HG03135 (cell line): ENCODE measurements around the gene SETD2.

Experiments
- ATAC-seq: cut with Tn5 transposase; IDR thresholded peaks from one replicate; pipeline ENCODE4 v1.9.1; 2021; ENCODE audit warnings: mild to moderate bottlenecking, moderate library complexity; ENCODE audit not compliant: unreplicated experiment

Gene SETD2

DNA sequence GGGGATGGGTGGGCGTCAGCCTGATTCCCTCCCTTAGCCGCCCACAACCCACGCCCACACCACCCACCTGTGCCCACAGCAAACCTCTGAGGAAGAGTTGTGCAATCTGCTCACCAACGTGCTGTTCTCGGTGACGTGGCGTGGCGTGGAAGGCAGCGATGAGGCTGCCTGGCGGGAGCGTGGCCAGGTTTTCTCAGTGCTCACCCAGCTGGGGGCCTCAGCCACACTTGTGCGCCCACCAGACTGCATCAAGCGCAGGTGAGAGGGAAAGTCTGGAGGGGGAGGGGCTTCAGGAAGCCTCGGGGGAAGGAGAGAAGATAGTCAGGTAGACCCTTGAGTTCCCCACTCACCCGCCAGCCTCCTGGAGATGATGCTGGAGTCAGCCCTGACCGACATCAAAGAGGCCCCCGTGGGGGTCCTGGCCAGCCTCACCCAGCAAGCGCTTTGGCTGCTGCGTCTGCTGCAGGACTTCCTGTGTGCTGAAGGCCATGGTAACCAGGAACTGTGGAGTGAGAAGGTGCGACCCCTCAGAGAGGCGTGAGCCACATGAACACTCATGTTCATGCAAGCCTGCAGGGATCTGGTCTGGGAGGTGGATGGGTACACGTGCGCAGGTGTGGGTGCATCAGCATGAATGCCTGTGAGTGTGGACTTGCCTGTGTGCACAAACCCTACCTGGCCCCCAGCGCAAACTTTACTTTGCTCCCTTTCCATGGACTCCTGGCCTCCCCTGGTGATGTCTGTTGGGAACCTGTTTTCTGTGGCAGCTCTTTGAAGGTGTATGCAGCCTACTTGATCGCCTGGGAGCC is 162.8 kb downstream of the SETD2 start:
- ATAC-seq: no peak

DNA sequence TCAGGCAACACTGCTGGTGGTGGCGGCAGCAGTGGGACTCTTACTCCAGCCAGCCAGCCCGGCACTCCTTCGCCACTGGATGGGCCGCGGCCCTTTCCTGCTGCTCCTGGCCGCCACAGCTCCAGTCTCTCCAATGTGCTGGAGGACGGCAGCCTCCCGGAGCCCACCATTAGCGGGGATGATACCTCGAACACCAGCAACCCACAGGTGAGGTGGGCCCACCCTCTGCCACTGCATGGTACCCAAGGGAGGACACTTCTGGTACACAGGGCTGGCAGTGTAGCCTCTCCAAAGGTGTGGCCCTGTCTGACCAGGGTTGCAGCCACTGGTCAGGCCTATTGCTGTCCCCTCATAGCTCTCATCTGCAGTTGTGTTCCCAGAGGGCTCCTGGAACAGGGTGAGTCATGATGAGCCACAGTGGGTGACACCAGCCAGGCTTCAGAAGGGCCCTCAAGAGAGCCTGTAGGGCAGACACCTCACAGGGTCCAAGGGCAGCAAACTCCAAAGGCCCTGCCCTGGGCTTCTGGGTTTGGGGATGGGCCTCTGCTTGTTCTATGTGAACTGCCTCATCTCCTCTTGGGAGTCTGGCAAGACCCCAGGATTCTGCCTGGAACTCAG is 163.6 kb downstream of the SETD2 start:
- no peak for ATAC-seq

DNA sequence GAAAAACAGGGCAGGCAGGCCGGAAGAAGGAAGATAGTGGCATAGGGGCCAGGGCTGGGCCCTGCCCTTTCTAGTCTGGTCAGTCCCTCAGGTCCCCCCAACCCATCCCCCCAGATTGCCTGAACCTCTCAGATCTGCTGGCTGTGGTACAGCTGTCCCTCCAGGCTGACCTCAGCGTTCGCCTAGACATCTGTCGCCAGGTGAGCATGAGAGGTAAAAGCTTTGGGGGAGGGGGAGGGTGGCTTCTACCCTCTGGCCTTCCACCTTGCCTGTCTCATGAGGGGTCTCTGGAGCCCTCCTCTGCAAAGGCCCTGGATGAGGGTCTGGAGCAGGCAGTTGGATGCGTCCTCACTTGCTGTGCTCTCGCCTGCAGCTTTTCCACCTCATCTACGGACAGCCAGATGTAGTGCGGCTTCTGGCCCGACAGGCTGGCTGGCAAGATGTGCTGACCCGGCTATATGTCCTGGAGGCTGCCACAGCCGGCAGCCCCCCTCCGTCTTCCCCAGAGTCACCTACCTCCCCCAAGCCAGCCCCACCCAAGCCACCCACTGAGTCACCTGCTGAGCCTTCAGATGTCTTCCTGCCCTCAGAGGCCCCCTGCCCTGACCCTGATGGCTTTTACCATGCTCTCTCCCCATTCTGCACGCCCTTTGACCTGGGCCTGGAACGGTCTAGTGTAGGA is 164.3 kb downstream of the SETD2 start:
- no peak for ATAC-seq

GRCh38 chr3:46998852-46999515 is 164.9 kb downstream of the SETD2 start:
- ATAC-seq: no peak

GRCh38 chr3:46998121-46998851 is 165.6 kb downstream of the SETD2 start:
- no peak for ATAC-seq

GRCh38 chr3:46997453-46998091 is 166.3 kb downstream of the SETD2 start:
- ATAC-seq: no peak

DNA sequence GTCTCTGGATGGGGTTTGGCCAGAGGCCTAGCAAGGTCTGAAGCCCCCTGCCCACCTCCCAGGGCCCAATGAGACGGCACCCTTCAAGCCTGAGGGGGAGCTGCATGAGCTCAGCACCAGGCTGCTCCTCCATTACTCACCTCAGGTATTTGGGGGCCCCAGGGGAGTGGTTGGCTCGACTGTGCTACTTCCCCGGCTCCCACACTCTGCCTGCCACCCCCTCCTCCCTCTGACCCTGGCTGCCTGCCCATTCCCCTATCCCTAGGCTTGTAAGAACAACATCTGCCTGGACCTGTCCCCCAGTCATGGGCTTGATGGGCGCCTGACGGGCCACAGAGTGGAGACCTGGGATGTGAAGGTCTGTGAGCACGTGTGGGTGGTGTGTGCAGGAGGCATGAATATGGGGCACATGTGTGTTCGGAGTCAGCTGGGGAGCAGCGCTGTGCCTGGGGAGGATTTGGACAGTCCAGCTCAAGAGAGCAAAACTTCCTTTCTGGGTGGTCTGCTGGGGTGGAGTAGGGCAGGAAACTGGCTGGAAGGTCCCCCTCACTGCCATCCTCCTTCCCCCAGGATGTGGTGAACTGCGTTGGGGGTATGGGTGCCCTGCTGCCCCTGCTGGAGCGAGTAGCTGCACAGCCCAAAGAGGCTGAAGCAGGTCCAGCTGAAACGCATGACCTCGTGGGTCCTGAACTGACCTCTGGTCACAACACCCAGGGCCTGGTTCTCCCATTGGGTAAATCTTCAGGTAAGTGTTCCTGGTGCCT is 167.0 kb downstream of the SETD2 start:
- ATAC-seq: no peak

GRCh38 chr3:46995901-46996562 is 167.9 kb downstream of the SETD2 start:
- no peak for ATAC-seq

DNA sequence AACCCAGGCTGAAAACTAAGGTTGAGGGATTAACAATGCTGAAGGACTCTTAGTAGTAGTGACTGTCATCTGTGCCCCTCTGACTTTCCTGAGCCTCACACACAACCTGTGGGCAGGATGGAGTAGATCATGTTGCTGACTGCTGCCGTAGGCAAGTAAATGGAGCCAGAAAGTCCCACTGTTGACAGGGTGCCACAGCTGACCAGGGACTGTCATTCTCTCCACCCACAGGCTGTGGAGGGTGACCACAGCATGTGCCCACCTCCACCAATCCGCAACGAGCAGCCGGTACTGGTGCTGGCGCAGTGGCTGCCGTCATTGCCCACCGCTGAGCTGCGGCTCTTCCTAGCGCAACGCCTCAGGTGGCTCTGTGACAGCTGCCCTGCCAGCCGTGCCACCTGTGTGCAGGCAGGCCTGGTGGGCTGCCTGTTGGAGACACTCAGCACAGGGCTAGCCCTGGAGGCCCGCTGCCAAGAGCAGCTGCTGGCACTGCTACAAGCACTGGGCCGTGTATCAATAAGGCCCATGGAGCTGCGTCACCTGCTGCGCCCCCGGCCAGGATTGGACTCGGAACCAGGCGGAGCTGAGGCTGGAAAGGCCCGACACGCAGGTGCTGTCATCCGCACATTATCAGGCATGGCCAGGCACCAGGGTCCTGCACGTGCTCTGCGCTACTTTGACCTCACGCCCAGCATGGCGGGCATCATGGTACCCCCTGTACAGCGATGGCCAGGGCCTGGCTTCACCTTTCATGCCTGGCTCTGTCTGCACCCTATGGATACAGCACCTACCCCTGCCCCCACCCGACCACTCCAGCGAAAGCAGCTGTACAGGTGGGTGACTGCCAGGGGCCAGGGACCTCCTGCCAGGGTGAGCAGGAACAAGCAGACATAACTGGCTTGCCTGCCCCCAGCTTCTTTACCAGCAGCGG is 168.8 kb downstream of the SETD2 start:
- no peak for ATAC-seq

GRCh38 chr3:46993986-46994385 is 169.9 kb downstream of the SETD2 start:
- no peak for ATAC-seq

- ATAC-seq: no peak
These were observed 170.6 kb downstream of the SETD2 start for GRCh38 chr3:46993292-46993691.

GRCh38 chr3:46992231-46992630 is 171.7 kb downstream of the SETD2 start:
- ATAC-seq: no peak

DNA sequence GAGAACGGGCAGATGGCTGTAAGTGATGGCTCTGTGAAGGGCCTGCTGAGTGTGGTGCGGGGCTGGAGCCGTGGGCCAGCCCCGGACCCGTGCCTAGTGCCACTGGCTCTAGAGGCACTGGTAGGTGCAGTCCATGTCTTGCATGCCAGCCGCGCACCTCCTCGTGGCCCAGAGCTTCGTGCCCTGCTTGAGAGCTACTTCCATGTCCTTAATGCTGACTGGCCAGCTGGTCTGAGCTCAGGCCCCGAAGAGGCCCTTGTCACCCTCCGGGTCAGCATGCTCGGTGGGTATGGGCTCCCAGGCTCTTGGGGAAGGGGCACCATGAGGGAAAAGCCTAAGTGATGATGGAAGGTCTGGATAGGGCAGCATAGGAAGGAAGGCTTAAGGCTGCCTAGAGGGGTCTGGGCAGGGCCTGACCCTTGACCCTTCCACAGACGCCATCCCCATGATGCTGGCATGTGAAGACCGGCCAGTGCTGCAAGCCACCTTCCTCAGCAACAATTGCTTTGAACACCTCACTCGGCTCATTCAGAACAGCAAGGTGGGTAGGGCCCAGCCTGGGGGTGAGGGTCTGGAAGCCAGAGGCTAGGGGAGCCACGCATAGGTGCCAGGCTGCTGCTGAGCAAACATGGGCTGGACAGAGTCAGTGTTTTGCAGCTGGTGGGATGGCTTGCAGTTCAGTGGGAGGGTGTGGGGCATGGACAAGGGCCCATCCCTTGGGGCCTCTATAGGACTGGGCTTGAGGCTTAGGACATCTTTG is 172.3 kb downstream of the SETD2 start:
- ATAC-seq: no peak

DNA sequence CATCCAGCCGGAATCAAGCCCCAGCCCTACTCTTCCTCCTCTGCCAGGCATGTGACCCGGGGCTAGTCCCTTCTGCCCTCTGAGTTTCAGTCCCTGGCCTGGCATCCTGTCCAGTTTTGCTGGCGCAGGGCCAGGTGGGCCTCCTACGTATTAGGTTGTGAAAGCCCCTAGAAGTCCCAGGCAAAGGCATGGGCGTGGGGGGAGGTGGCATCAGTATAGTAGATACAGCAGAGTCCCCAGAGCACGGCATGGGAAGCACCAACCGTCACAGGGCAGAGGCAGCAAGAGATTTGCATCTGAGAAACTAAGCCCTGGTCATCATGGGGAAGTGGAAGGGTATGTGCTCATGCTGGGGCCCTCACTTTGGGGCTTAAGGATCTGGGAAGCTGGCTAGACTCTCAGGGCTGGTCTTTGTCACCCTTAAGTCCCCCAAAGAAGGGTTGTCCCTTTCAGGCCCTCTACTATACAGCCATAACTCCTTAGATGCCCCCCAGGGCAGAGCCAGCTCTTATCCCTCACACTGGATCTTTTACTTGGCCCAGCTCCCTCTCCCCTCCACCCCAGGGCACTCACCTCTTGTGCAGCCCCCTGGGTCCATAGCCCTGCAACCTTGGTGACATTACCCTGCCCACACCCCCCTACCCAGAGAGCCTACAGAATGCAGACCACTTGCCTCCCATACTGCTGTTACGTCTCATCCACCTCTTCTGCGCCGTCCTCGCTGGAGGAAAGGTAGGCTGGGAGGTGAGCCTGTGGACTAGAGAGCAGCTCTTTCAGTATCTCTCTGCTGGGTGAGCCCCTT is 173.1 kb downstream of the SETD2 start:
- no peak for ATAC-seq

DNA sequence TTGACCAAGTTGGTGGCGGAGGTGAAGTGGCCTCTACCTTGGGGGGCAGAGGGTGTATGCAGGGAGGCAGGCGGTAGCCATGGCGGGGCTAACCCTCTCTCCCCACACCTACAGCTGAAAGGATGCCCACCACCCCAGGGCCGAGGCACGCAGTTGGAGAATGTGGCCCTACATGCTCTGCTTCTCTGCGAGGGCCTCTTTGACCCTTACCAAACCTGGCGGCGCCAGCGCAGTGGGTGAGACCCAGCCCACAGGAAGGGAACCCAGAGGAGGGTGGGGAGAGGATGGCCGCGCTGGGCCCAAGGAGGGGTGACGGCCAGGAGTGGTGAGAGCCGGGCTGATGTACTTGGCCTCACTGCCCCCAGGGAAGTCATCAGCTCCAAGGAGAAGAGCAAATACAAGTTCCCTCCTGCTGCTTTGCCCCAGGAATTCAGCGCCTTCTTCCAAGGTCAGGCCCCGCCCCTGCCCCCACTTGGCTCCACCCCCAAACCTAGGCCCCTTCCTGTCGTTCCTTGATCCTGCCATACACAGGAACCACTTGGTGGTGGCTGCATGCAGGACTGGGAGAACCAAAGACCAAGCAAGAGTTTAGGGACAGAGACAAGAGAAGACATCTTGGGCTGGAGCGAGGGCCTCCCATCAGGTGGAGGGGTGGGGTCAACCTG is 174.6 kb downstream of the SETD2 start:
- ATAC-seq: no peak

DNA sequence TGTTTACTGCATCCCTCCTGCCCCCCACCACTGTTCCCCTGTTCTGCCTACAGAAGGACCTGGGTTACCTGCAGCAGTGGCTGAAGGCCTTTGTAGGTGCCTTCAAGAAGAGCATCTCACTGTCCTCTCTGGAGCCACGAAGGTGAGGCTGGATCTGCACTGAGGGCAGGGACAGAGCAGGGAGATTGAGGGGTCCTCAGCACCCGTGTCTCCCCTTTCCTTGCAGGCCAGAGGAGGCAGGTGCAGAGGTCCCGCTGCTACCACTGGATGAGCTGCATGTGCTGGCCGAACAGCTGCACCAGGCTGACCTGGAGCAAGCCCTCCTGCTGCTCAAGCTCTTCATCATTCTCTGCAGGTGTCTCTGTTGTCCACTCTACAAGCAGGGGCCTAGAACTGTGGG is 175.3 kb downstream of the SETD2 start:
- ATAC-seq: no peak
